Stimulated activated CD4-positive, alpha-beta T cell treated with anti-CD3 and anti-CD28 coated beads, Interleukin-15, amount 100 ng/mL, for 48 hours (primary cell): Measurements from ENCODE around the gene FHL1.
"Not testable (repeated sequence)": the region's sequence is repeated elsewhere in the genome, so short reads cannot be mapped to it uniquely, and the experiment has no call there.

ENCODE experiments used
- DNase-seq, 2 donors: peaks; one replicate each; pipeline ENCODE4 v3.0.0-alpha.2; 2020; ENCODE audit warnings: low read depth in 2 of 2

Gene FHL1

GRCh38 chrX:136146614-136147314, 569 bp upstream of the FHL1 start:
- DNase-seq = no peak

GRCh38 chrX:136147976-136148375, 643 bp downstream of the FHL1 start:
- DNase-seq = no peak

- DNase-seq = no peak
These were observed 1.1 kb downstream of the FHL1 start for GRCh38 chrX:136148391-136148790.

GRCh38 chrX:136154998-136155397, 7.7 kb downstream of the FHL1 start:
- no peak for DNase-seq

- DNase-seq = no peak
These were observed 9.3 kb downstream of the FHL1 start for GRCh38 chrX:136156560-136157117.

- DNase-seq = no peak
These were observed 9.9 kb downstream of the FHL1 start for GRCh38 chrX:136157187-136157586.

- no peak for DNase-seq
These were observed 11.4 kb downstream of the FHL1 start for GRCh38 chrX:136158685-136159084.

- no peak for DNase-seq
These were observed 12.3 kb downstream of the FHL1 start for GRCh38 chrX:136159611-136160025.

- no peak for DNase-seq
These were observed 15.7 kb downstream of the FHL1 start for GRCh38 chrX:136162827-136163570.

GRCh38 chrX:136163689-136164088, 16.4 kb downstream of the FHL1 start:
- no peak for DNase-seq

GRCh38 chrX:136165406-136165805, 18.1 kb downstream of the FHL1 start:
- DNase-seq = no peak

- no peak for DNase-seq
These were observed 19.0 kb downstream of the FHL1 start for GRCh38 chrX:136166221-136166855.

GRCh38 chrX:136167989-136168388, 20.7 kb downstream of the FHL1 start:
- not testable (repeated sequence) for DNase-seq

GRCh38 chrX:136168929-136169735, 21.8 kb downstream of the FHL1 start:
- DNase-seq = no peak

- DNase-seq = no peak
These were observed 22.9 kb downstream of the FHL1 start for GRCh38 chrX:136170139-136170800.

GRCh38 chrX:136171420-136171819, 24.1 kb downstream of the FHL1 start:
- no peak for DNase-seq

- no peak for DNase-seq
These were observed 29.1 kb downstream of the FHL1 start for GRCh38 chrX:136176399-136176825.

- DNase-seq = no peak
These were observed 31.8 kb downstream of the FHL1 start for GRCh38 chrX:136179133-136179532.

GRCh38 chrX:136182414-136182813, 35.1 kb downstream of the FHL1 start:
- DNase-seq = no peak

GRCh38 chrX:136183172-136183571, 35.8 kb downstream of the FHL1 start:
- DNase-seq = no peak

- DNase-seq = no peak
These were observed 36.6 kb downstream of the FHL1 start for GRCh38 chrX:136183917-136184316.
